A549 (cell line): ENCODE measurements around the gene CPXM1. TPM values are rescaled to one million over a fixed set of nuclear protein-coding genes. Genes with fewer than 3 reads are reported as not detected.
A peak's percentile ranks its signal among the peaks of the same experiment; 100 is the strongest.

Experiments used
- ATAC-seq, 2 experiments: fragments of 200-7000 bp in 1 of 2; fragments of >200 bp in 1 of 2; cut with Nextera tagmentation in 1 of 2; cut with Tn5 transposase in 1 of 2; 3 replicates each; pipeline versions ENCODE4 v1.8.0 to v1.9.1; 2018 to 2020; ENCODE audit warnings: mild to moderate bottlenecking in 1 of 2, moderate library complexity in 1 of 2
- CTCF ChIA-PET: fragments of 300-600 bp; sonication (Branson Sonifier 250); formaldehyde crosslinking; extraction: SDS; loops from one replicate; lab custom pipeline; 2021; ENCODE audit warnings: antibody characterized with exemption, inconsistent platforms; lab: Yijun Ruan, JAX
- POLR2A ChIA-PET: fragments of 350-600 bp; formaldehyde crosslinking; extraction: SDS; loops from one replicate; lab custom pipeline; 2021; ENCODE audit warnings: antibody characterized with exemption, inconsistent platforms; lab: Yijun Ruan, JAX
- DNase-seq, 2 experiments: peaks; one replicate each; pipeline versions ENCODE4 v3.0.0 to v3.0.0-alpha.2; 2011 to 2016; ENCODE audit warnings: low read depth in 1 of 2, low spot score in 1 of 2
- FAIRE-seq: peaks from 2 replicates; lab custom pipeline; 2011; peaks lifted over from hg19 to GRCh38; lab: Jason Lieb, UNC
- H3K27ac ChIP-seq, 2 experiments: fragments of >200 bp; sonication (Bioruptor Twin); formaldehyde crosslinking; 3 replicates each; pipeline ENCODE4 v1.5.1; 2016 to 2017
- H3K4me1 ChIP-seq: fragments of >200 bp; sonication (Bioruptor Twin); formaldehyde crosslinking; 3 replicates; pipeline ENCODE4 v1.6.1; 2016
- H3K4me2 ChIP-seq: fragments of >200 bp; sonication (Bioruptor Twin); formaldehyde crosslinking; 3 replicates; pipeline ENCODE4 v1.6.1; 2016
- H3K4me3 ChIP-seq: fragments of >200 bp; sonication (Bioruptor Twin); formaldehyde crosslinking; 3 replicates; pipeline ENCODE4 v1.5.1; 2016
- H3K9me3 ChIP-seq: fragments of >200 bp; sonication (Bioruptor Twin); formaldehyde crosslinking; 3 replicates; pipeline ENCODE4 v1.6.1; 2016
- BCL3 ChIP-seq: fragments of >200 bp; sonication (Bioruptor Twin); formaldehyde crosslinking; IDR thresholded peaks from 3 replicates; pipeline ENCODE4 v1.6.1; 2016
- CHD4 ChIP-seq: fragments of 200-600 bp; sonication (generic); IDR thresholded peaks from 2 replicates; pipeline ENCODE4 v1.6.1; 2016; ENCODE audit warnings: antibody characterized with exemption, mild to moderate bottlenecking, borderline replicate concordance
- EHMT2 ChIP-seq: fragments of 200-600 bp; sonication (generic); IDR thresholded peaks from 2 replicates; pipeline ENCODE4 v1.6.1; 2016; ENCODE audit warnings: antibody characterized with exemption, low read depth, mild to moderate bottlenecking, moderate library complexity
- ESRRA ChIP-seq: fragments of 150-350 bp; IDR thresholded peaks from 2 replicates; pipeline ENCODE4 v1.6.1; 2014; ENCODE audit warnings: mild to moderate bottlenecking, low read length, borderline replicate concordance
- FOSB ChIP-seq: fragments of 250-450 bp; sonication (Bioruptor Pico); IDR thresholded peaks from 2 replicates; pipeline ENCODE4 v1.5.0; 2020; ENCODE audit warnings: mild to moderate bottlenecking, moderate library complexity
- FOXS1 ChIP-seq: fragments of 250-450 bp; sonication (Bioruptor Pico); IDR thresholded peaks from 2 replicates; pipeline ENCODE4 v1.5.0; 2020; ENCODE audit warnings: mild to moderate bottlenecking, moderate library complexity
- HOXB13 ChIP-seq: fragments of 250-450 bp; sonication (Bioruptor Pico); IDR thresholded peaks from 2 replicates; pipeline ENCODE4 v1.5.0; 2020; ENCODE audit warnings: low read depth, mild to moderate bottlenecking, moderate library complexity
- NPAS2 ChIP-seq: fragments of 250-450 bp; sonication (Bioruptor Pico); IDR thresholded peaks from 2 replicates; pipeline ENCODE4 v1.8.0; 2022; ENCODE audit warnings: mild to moderate bottlenecking, moderate library complexity, borderline replicate concordance
- PHF8 ChIP-seq: fragments of 200-600 bp; sonication (generic); IDR thresholded peaks from 2 replicates; pipeline ENCODE4 v1.6.1; 2016; ENCODE audit warnings: low read depth, mild to moderate bottlenecking, antibody characterized with exemption, moderate library complexity, borderline replicate concordance
- RAD21 ChIP-seq, 2 experiments: fragments of >200 bp in 1 of 2; sonication (Bioruptor Twin) in 1 of 2; formaldehyde crosslinking in 1 of 2; IDR thresholded peaks in 1 of 2; conservative IDR thresholded peaks in 1 of 2; 2 replicates in 1 of 2; 3 replicates in 1 of 2; pipeline ENCODE4 v1.6.1; 2012 to 2018; ENCODE audit warnings: inconsistent platforms in 1 of 2
- RARB ChIP-seq: fragments of 250-450 bp; sonication (Bioruptor Pico); IDR thresholded peaks from 2 replicates; pipeline ENCODE4 v1.8.0; 2021; ENCODE audit warnings: mild to moderate bottlenecking, moderate library complexity
- SMC3 ChIP-seq: fragments of >200 bp; sonication (Bioruptor Twin); formaldehyde crosslinking; IDR thresholded peaks from 3 replicates; pipeline ENCODE4 v1.6.1; 2018; ENCODE audit warnings: inconsistent platforms
- TP53 ChIP-seq: fragments of 250-450 bp; sonication (Bioruptor Pico); IDR thresholded peaks from 2 replicates; pipeline ENCODE4 v1.5.0; 2021; ENCODE audit warnings: mild to moderate bottlenecking, moderate library complexity
- USF2 ChIP-seq: fragments of 450-650 bp; IDR thresholded peaks from 2 replicates; pipeline ENCODE4 v1.6.1; 2014; ENCODE audit warnings: antibody characterized with exemption
- ZC3H11A ChIP-seq: fragments of 450-650 bp; IDR thresholded peaks from 2 replicates; pipeline ENCODE4 v1.6.1; 2014; ENCODE audit warnings: antibody characterized with exemption, mild to moderate bottlenecking
- WGBS: methylation state at CpG from one replicate; pipeline ENCODE4 v1.1.6; 2017; ENCODE audit errors: missing lambda C conversion rate; 5-methylcytosine and 5-hydroxymethylcytosine counted together
- polyA plus RNA-seq, 4 experiments: library from polyadenylated mRNA; depleted of rRNA in 3 of 4; stranded (reverse); fragments of >200 nt; fragmentation: RNase III in 1 of 4; extraction: RNeasy Plus Mini Kit Qiagen cat#74134 plus additional on column Dnase treatment in 1 of 4; gene quantifications; 2 replicates in 3 of 4; 3 replicates in 1 of 4; pipeline ENCODE4 v1.2.3, GENCODE V29; 2011 to 2017
- TF ChIP-seq, protein P1 (sequence below): IDR thresholded peaks from 2 replicates; pipeline ENCODE4 v1.6.1; 2012
- TF ChIP-seq, protein P2 (sequence below): fragments of 150-350 bp; IDR thresholded peaks from 2 replicates; pipeline ENCODE4 v1.6.1; 2014; ENCODE audit warnings: low read depth, mild to moderate bottlenecking, low read length
- TF ChIP-seq, protein P3 (sequence below): fragments of >200 bp; sonication (Bioruptor Twin); formaldehyde crosslinking; IDR thresholded peaks from 3 replicates; pipeline ENCODE4 v1.5.1; 2016

The CPXM1 gene
- polyA plus RNA-seq, 2 of the 4 experiments (the other 2 are of a cell fraction), result not detected

DNA sequence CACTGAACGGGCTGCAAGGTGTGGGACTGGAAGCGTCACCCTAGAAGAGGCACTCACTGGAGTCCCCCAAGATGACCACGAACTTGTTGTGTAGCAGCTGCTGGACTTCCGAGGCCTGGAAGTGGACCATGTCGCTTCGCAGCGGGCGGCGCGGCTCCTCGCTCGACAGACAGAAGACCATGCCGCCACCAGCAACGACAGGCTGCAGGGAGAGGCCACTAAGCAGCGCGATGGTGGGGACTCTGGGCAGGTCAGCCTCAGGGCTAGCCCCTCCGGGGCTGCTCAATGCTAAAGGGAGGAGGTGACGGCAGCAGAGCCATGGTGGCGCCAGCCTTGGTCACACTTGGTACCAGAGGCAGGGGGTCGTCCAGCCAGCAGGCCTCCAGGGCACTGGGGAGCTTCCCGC, 39.3 kb upstream of the CPXM1 start (continued):
- TF ChIP-seq ZC3H11A, result no peak
- TF ChIP-seq, protein P1, sequence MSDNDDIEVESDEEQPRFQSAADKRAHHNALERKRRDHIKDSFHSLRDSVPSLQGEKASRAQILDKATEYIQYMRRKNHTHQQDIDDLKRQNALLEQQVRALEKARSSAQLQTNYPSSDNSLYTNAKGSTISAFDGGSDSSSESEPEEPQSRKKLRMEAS, result no peak
- no peak for TF ChIP-seq RARB (CRISPR knock-in tag)
- TF ChIP-seq BCL3, result no peak

- Histone ChIP-seq H3K27ac (peak overlapping the region in 1 of 2 experiments; percentile 95; a peak in 1 of 6 replicates), H3K4me1 (peaks cover 17% of the 10 kb centered on the region), H3K9me3 (no peaks in the 10 kb centered on the region), H3K4me3 (peak overlapping the region; percentile 92; the same call in 2 of the 3 replicates), H3K4me2 (peak overlapping the region; percentile 88)
- FAIRE-seq (no peak), ATAC-seq (no peak), DNase-seq (no peak)
- ChIA-PET POLR2A (interaction anchor here (0.8 to 1.3 kb wide), 2 partner anchors 45 to 187 kb away, joined by 3 to 4 read pairs; partner anchors contain the start of gene NOP56), CTCF (interaction anchor here (1.3 to 4.9 kb wide), 5 partner anchors 12 to 86 kb away, joined by 4 to 33 read pairs (median 10); partner anchors contain the start of gene TMEM239)
- 97% methylated on average over 15 of the region's 15 CpGs for WGBS
- no peak for TF ChIP-seq PHF8
- TF ChIP-seq, protein P2, sequence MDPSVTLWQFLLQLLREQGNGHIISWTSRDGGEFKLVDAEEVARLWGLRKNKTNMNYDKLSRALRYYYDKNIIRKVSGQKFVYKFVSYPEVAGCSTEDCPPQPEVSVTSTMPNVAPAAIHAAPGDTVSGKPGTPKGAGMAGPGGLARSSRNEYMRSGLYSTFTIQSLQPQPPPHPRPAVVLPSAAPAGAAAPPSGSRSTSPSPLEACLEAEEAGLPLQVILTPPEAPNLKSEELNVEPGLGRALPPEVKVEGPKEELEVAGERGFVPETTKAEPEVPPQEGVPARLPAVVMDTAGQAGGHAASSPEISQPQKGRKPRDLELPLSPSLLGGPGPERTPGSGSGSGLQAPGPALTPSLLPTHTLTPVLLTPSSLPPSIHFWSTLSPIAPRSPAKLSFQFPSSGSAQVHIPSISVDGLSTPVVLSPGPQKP, result no peak
- no peak for TF ChIP-seq SMC3
- TF ChIP-seq, protein P1, result no peak
- TF ChIP-seq NPAS2 (CRISPR knock-in tag), result no peak
- TF ChIP-seq, protein P3, sequence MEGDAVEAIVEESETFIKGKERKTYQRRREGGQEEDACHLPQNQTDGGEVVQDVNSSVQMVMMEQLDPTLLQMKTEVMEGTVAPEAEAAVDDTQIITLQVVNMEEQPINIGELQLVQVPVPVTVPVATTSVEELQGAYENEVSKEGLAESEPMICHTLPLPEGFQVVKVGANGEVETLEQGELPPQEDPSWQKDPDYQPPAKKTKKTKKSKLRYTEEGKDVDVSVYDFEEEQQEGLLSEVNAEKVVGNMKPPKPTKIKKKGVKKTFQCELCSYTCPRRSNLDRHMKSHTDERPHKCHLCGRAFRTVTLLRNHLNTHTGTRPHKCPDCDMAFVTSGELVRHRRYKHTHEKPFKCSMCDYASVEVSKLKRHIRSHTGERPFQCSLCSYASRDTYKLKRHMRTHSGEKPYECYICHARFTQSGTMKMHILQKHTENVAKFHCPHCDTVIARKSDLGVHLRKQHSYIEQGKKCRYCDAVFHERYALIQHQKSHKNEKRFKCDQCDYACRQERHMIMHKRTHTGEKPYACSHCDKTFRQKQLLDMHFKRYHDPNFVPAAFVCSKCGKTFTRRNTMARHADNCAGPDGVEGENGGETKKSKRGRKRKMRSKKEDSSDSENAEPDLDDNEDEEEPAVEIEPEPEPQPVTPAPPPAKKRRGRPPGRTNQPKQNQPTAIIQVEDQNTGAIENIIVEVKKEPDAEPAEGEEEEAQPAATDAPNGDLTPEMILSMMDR, result no peak
- no peak for TF ChIP-seq CHD4
- no peak for TF ChIP-seq ESRRA
- no peak for TF ChIP-seq RARB (CRISPR knock-in tag)
- no peak for TF ChIP-seq HOXB13
- TF ChIP-seq EHMT2, result no peak
- TF ChIP-seq USF2, result no peak
- TF ChIP-seq RAD21 (conservative IDR thresholded peaks at IDR 0.05 in 1 of 2, IDR thresholded peaks at IDR 0.05 in 1 of 2), result no peak
- no peak for TF ChIP-seq FOSB (CRISPR knock-in tag)
- TF ChIP-seq FOXS1 (CRISPR knock-in tag), result no peak
- no peak for TF ChIP-seq ZC3H11A
- no peak for TF ChIP-seq TP53
Measured at GRCh38 chr20:2838847-2839671, 38.6 kb upstream of the CPXM1 start.
